H9 (cell line): ENCODE measurements around the gene TRPM5. TPM values are rescaled to one million over a fixed set of nuclear protein-coding genes. Genes with fewer than 3 reads are reported as not detected.

Source experiments
- DNase-seq: peaks from one replicate; pipeline ENCODE4 v3.0.0-alpha.2; 2017
- H2AFZ ChIP-seq: one replicate; pipeline ENCODE4 v1.6.1; 2013; ENCODE audit warnings: mild to moderate bottlenecking, low read length, control low read depth, moderate library complexity
- H2AK5ac ChIP-seq: 2 replicates; pipeline ENCODE4 v1.6.1; 2013; ENCODE audit warnings: low read length, control low read depth, mixed read lengths; ENCODE audit not compliant: insufficient read length
- H2BK120ac ChIP-seq: one replicate; pipeline ENCODE4 v1.6.1; 2013; ENCODE audit warnings: low read depth, mild to moderate bottlenecking, low read length, control low read depth, inconsistent platforms; ENCODE audit not compliant: poor library complexity, severe bottlenecking
- H2BK12ac ChIP-seq: 2 replicates; pipeline ENCODE4 v1.6.1; 2013; ENCODE audit warnings: low read length, control low read depth, mixed read lengths, low read depth; ENCODE audit not compliant: insufficient read length
- H2BK15ac ChIP-seq: 2 replicates; pipeline ENCODE4 v1.6.1; 2013; ENCODE audit warnings: low read depth, low read length, control low read depth
- H2BK20ac ChIP-seq: one replicate; pipeline ENCODE4 v1.6.1; 2013; ENCODE audit warnings: low read depth, mild to moderate bottlenecking, low read length, control low read depth, inconsistent platforms; ENCODE audit not compliant: poor library complexity, severe bottlenecking
- H2BK5ac ChIP-seq: 2 replicates; pipeline ENCODE4 v1.6.1; 2013; ENCODE audit warnings: low read length, control low read depth, mixed read lengths; ENCODE audit not compliant: insufficient read length
- H3K14ac ChIP-seq: 2 replicates; pipeline ENCODE4 v1.6.1; 2013; ENCODE audit warnings: low read length, control low read depth; ENCODE audit not compliant: insufficient read depth
- H3K18ac ChIP-seq: 2 replicates; pipeline ENCODE4 v1.6.1; 2013; ENCODE audit warnings: low read depth, mild to moderate bottlenecking, mixed read lengths, low read length, control low read depth; ENCODE audit not compliant: insufficient read length
- H3K23ac ChIP-seq: 2 replicates; pipeline ENCODE4 v1.6.1; 2013; ENCODE audit warnings: low read length, control low read depth, mixed read lengths, low read depth; ENCODE audit not compliant: insufficient read length
- H3K23me2 ChIP-seq: 2 replicates; pipeline ENCODE4 v1.6.1; 2013; ENCODE audit warnings: low read depth, mild to moderate bottlenecking, mixed read lengths, low read length, control low read depth; ENCODE audit not compliant: insufficient read length, poor library complexity, severe bottlenecking
- H3K27ac ChIP-seq: 2 replicates; pipeline ENCODE4 v1.5.1; 2013; ENCODE audit warnings: low read length, control low read depth, mixed read lengths, low read depth; ENCODE audit not compliant: insufficient read length
- H3K27me3 ChIP-seq: 2 replicates; pipeline ENCODE4 v1.6.1; 2013; ENCODE audit warnings: low read length, control low read depth, inconsistent platforms; ENCODE audit not compliant: insufficient read depth
- H3K4ac ChIP-seq: 2 replicates; pipeline ENCODE4 v1.6.1; 2013; ENCODE audit warnings: low read depth, mild to moderate bottlenecking, control low read depth, inconsistent platforms, low read length, moderate library complexity
- H3K4me1 ChIP-seq: 2 replicates; pipeline ENCODE4 v1.6.1; 2013; ENCODE audit warnings: low read length, control low read depth, inconsistent platforms; ENCODE audit not compliant: insufficient read depth
- H3K4me2 ChIP-seq: 2 replicates; pipeline ENCODE4 v1.6.1; 2013; ENCODE audit warnings: low read length, control low read depth, mixed read lengths; ENCODE audit not compliant: insufficient read length, insufficient read depth
- H3K56ac ChIP-seq: 2 replicates; pipeline ENCODE4 v1.6.1; 2013; ENCODE audit warnings: low read depth, mild to moderate bottlenecking, mixed read lengths, low read length, control low read depth; ENCODE audit not compliant: insufficient read length
- H3K79me1 ChIP-seq: 2 replicates; pipeline ENCODE4 v1.6.1; 2013; ENCODE audit warnings: low read depth, mild to moderate bottlenecking, moderate library complexity, low read length, control low read depth, inconsistent platforms; ENCODE audit not compliant: insufficient read depth, poor library complexity, severe bottlenecking
- H3K79me2 ChIP-seq: 2 replicates; pipeline ENCODE4 v1.6.1; 2013; ENCODE audit warnings: low read length, control low read depth, inconsistent platforms; ENCODE audit not compliant: insufficient read depth
- H3K9ac ChIP-seq: 2 replicates; pipeline ENCODE4 v1.6.1; 2013; ENCODE audit warnings: low read length, control low read depth, mixed read lengths; ENCODE audit not compliant: insufficient read length; ENCODE audit errors: extremely low read depth
- H3K9me3 ChIP-seq: one replicate; pipeline ENCODE4 v1.6.1; 2013; ENCODE audit warnings: low read depth, low read length, inconsistent platforms; ENCODE audit not compliant: control insufficient read depth
- H3T11ph ChIP-seq: one replicate; pipeline ENCODE4 v1.6.1; 2013; ENCODE audit warnings: mild to moderate bottlenecking, low read length, control low read depth, inconsistent platforms
- H4K20me1 ChIP-seq: one replicate; pipeline ENCODE4 v1.6.1; 2013; ENCODE audit not compliant: control insufficient read depth, insufficient read length, insufficient read depth
- H4K5ac ChIP-seq: 2 replicates; pipeline ENCODE4 v1.6.1; 2013; ENCODE audit warnings: low read depth, mild to moderate bottlenecking, mixed read lengths, low read length, control low read depth; ENCODE audit not compliant: insufficient read length
- H4K8ac ChIP-seq: replicated peaks from 2 replicates; pipeline ENCODE4 v1.6.1; 2013; ENCODE audit warnings: low read length, control low read depth, mixed read lengths, low read depth; ENCODE audit not compliant: insufficient read length
- H4K91ac ChIP-seq: 2 replicates; pipeline ENCODE4 v1.6.1; 2013; ENCODE audit warnings: low read depth, mild to moderate bottlenecking, moderate library complexity, mixed read lengths, low read length, control low read depth; ENCODE audit not compliant: insufficient read length
- H3K27ac Mint-ChIP-seq, 3 experiments: 2 replicates in 2 of 3; 3 replicates in 1 of 3; pipeline ENCODE4 v1.8.0; 2020 to 2021; ENCODE audit warnings: mixed read lengths in 3 of 3, mild to moderate bottlenecking in 1 of 3, moderate library complexity in 1 of 3
- H3K27me3 Mint-ChIP-seq: 2 replicates; pipeline ENCODE4 v1.8.0; 2021; ENCODE audit warnings: low read depth, mild to moderate bottlenecking, moderate library complexity, mixed read lengths
- H3K36me3 Mint-ChIP-seq, 3 experiments: 2 replicates in 2 of 3; 3 replicates in 1 of 3; pipeline ENCODE4 v1.8.0; 2020 to 2021; ENCODE audit warnings: low read depth in 3 of 3, mixed read lengths in 3 of 3; ENCODE audit not compliant: insufficient read depth in 1 of 3
- H3K4me1 Mint-ChIP-seq, 2 experiments: 2 replicates each; pipeline ENCODE4 v1.8.0; 2020; ENCODE audit warnings: mixed read lengths in 2 of 2
- H3K4me3 Mint-ChIP-seq, 2 experiments: 2 replicates in 1 of 2; 3 replicates in 1 of 2; pipeline ENCODE4 v1.8.0; 2020 to 2021; ENCODE audit warnings: mild to moderate bottlenecking in 2 of 2, mixed read lengths in 2 of 2, moderate library complexity in 1 of 2
- H3K9me3 Mint-ChIP-seq, 2 experiments: 2 replicates in 1 of 2; 3 replicates in 1 of 2; pipeline ENCODE4 v1.8.0; 2020; ENCODE audit warnings: mild to moderate bottlenecking in 2 of 2, mixed read lengths in 2 of 2, moderate library complexity in 1 of 2
- WGBS: extraction: QIAGEN DNeasy Blood & Tissue Kit; methylation state at CpG from one replicate; pipeline ENCODE4 v1.1.7; 2013; ENCODE audit warnings: missing lambda C conversion rate, low lambda C conversion rate, mixed read lengths; ENCODE audit not compliant: insufficient read length; ENCODE audit errors: extremely low coverage; 5-methylcytosine and 5-hydroxymethylcytosine counted together
- total RNA-seq: library from RNA; stranded (reverse); gene quantifications from 2 replicates; pipeline ENCODE4 v1.2.1, GENCODE V29; 2021
- TF ChIP-seq, protein P1 (sequence below): fragments of 200-600 bp; sonication (generic); conservative IDR thresholded peaks from 3 replicates; pipeline ENCODE4 v1.8.0; 2021; ENCODE audit warnings: antibody characterized with exemption, mild to moderate bottlenecking

The TRPM5 gene
- total RNA-seq, 1 experiment from 2014 or later, result 0.09 TPM

DNA sequence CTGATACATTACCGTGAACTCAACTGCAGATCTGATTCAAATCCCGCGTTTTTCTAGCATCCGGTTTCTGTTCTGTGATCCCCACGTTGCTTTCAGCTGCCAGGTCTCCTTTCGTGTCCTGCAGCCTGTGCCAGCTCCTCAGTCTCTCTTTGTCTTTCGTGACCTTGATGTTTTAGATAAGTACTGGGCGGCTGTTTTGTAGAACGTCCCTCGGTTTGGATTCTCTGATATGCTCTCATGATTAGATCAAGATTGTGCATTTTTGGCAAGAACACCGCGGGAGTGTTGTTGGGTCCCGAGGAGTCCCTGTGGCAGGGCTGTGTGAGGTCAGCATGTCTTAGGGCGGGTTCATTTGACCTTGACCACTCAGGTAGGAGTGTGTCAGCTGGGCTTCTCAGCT lies 39.1 kb upstream of the TRPM5 start:
- Histone ChIP-seq H4K91ac (no peak overlapping the region), H3K4me1 (no peaks in the 10 kb centered on the region), H3K9ac (no peak overlapping the region), H3K79me2 (no peaks in the 10 kb centered on the region), H3K23me2 (no peaks in the 10 kb centered on the region), H3K14ac (no peak overlapping the region), H3K79me1 (no peaks in the 10 kb centered on the region), H2BK5ac (no peak overlapping the region), H3K56ac (no peak overlapping the region), H4K8ac (no peak overlapping the region), H4K20me1 (no peaks in the 10 kb centered on the region), H3K4me2 (no peak overlapping the region), H2AFZ (no peak overlapping the region), H4K5ac (no peak overlapping the region), H3K9me3 (peaks cover 11% of the 10 kb centered on the region), H3T11ph (no peak overlapping the region), H2BK120ac (no peak overlapping the region), H2BK12ac (no peak overlapping the region), H3K23ac (no peak overlapping the region), H3K27me3 (peaks cover 11% of the 10 kb centered on the region; the same call in 1 of the 2 replicates), H3K27ac (no peak overlapping the region), H2BK15ac (no peak overlapping the region), H2BK20ac (no peak overlapping the region), H3K18ac (no peak overlapping the region), H3K4ac (no peak overlapping the region), H2AK5ac (no peak overlapping the region)
- peaks cover 39 to 55% of the 10 kb centered on the region in 2 experiments for H3K9me3 Mint-ChIP-seq
- H3K27ac Mint-ChIP-seq, result no peak overlapping the region
- H3K4me1 Mint-ChIP-seq, result no peaks in the 10 kb centered on the region
- H3K27me3 Mint-ChIP-seq, result peaks cover 95% of the 10 kb centered on the region
- H3K4me3 Mint-ChIP-seq, result no peak overlapping the region
- H3K36me3 Mint-ChIP-seq, result peaks cover 0 to 10% (median 5%) of the 10 kb centered on the region in 3 experiments; a peak in 5 of 7 replicates
- TF ChIP-seq, protein P1, sequence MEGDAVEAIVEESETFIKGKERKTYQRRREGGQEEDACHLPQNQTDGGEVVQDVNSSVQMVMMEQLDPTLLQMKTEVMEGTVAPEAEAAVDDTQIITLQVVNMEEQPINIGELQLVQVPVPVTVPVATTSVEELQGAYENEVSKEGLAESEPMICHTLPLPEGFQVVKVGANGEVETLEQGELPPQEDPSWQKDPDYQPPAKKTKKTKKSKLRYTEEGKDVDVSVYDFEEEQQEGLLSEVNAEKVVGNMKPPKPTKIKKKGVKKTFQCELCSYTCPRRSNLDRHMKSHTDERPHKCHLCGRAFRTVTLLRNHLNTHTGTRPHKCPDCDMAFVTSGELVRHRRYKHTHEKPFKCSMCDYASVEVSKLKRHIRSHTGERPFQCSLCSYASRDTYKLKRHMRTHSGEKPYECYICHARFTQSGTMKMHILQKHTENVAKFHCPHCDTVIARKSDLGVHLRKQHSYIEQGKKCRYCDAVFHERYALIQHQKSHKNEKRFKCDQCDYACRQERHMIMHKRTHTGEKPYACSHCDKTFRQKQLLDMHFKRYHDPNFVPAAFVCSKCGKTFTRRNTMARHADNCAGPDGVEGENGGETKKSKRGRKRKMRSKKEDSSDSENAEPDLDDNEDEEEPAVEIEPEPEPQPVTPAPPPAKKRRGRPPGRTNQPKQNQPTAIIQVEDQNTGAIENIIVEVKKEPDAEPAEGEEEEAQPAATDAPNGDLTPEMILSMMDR, result no peak
- DNase-seq, result no peak
- WGBS, result no CpG with 5 or more reads among the region's 14 CpGs
